ENCODE data around the gene KIF16B. TPM values are rescaled to one million over a fixed set of nuclear protein-coding genes. Genes with fewer than 3 reads are reported as not detected.

The KIF16B gene
- total and polyA plus RNA-seq, 9 of the 15 experiments (the other 6 are each of a cell fraction or from before 2014, with no cell fraction given) = 1.00 to 10.6 (median 8.5) TPM

DNA sequence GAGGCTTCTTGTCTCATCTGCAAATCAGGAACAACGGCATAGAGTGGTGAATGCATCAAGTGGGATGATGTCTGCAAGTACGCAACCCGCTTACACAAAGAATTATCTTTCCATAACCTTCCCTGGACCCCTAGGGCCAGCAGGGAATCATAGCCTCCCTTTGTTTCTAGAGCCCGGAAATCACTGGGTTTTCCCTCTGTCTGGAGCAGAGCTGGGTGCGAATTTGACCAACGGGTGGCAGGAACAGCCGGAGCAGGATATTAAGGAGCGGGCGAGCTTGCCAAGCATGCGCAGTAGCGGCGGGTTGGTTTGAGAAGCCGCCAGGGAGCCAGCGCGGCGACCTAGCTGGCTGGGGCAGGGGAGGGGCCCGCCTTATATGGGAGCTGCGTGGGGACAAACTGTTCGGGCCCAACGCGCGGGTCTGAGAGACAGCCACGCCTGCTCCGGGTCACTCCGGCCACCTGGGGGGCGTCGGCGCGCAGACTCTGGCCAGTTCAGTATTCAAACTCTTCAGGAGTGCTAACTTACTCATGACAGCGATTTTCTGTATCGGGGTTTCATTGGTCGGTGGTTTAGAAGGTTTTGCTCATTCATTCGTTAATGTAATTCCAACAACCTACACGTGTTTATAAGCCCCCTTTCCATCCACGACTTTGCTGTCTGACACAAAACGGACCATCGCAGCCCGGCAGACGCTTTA lies 1.6 kb upstream of the KIF16B start (continued):
- TF ChIP-seq NRF1 (conservative IDR thresholded peaks at IDR 0.05 in 1 of 2, IDR thresholded peaks at IDR 0.05 in 1 of 2) (peak; percentile 91 to 93), PHB2 (IDR thresholded peaks at IDR 0.05; ENCODE audit: low read depth) (no peak), BRD4 (IDR thresholded peaks at IDR 0.05) (no peak), NFIC (IDR thresholded peaks at IDR 0.05) (0 out of 2 replicates have a peak, but pooled peaks have one; percentile 23), MAFF (IDR thresholded peaks at IDR 0.05; ENCODE audit: low read length) (no peak), ZNF589 (CRISPR knock-in tag; IDR thresholded peaks at IDR 0.05; ENCODE audit: low read depth) (no peak), CHCHD3 (CRISPR knock-in tag; IDR thresholded peaks at IDR 0.05) (no peak), EP400 (IDR thresholded peaks at IDR 0.05) (peak; percentile 67), ETV5 (CRISPR knock-in tag; IDR thresholded peaks at IDR 0.05; ENCODE audit: low read depth) (no peak), ETS2 (tag; IDR thresholded peaks at IDR 0.05; ENCODE audit: borderline replicate concordance, poor library complexity, severe bottlenecking) (no peak), HLTF (IDR thresholded peaks at IDR 0.05) (no peak), THRAP3 (IDR thresholded peaks at IDR 0.05; ENCODE audit: borderline replicate concordance) (no peak), ATF1 (CRISPR knock-in tag; IDR thresholded peaks at IDR 0.05) (no peak), ATF1 (tag; IDR thresholded peaks at IDR 0.05) (peak; percentile 31; the same call in 1 of the 2 replicates)
- TF ChIP-seq, protein P1, sequence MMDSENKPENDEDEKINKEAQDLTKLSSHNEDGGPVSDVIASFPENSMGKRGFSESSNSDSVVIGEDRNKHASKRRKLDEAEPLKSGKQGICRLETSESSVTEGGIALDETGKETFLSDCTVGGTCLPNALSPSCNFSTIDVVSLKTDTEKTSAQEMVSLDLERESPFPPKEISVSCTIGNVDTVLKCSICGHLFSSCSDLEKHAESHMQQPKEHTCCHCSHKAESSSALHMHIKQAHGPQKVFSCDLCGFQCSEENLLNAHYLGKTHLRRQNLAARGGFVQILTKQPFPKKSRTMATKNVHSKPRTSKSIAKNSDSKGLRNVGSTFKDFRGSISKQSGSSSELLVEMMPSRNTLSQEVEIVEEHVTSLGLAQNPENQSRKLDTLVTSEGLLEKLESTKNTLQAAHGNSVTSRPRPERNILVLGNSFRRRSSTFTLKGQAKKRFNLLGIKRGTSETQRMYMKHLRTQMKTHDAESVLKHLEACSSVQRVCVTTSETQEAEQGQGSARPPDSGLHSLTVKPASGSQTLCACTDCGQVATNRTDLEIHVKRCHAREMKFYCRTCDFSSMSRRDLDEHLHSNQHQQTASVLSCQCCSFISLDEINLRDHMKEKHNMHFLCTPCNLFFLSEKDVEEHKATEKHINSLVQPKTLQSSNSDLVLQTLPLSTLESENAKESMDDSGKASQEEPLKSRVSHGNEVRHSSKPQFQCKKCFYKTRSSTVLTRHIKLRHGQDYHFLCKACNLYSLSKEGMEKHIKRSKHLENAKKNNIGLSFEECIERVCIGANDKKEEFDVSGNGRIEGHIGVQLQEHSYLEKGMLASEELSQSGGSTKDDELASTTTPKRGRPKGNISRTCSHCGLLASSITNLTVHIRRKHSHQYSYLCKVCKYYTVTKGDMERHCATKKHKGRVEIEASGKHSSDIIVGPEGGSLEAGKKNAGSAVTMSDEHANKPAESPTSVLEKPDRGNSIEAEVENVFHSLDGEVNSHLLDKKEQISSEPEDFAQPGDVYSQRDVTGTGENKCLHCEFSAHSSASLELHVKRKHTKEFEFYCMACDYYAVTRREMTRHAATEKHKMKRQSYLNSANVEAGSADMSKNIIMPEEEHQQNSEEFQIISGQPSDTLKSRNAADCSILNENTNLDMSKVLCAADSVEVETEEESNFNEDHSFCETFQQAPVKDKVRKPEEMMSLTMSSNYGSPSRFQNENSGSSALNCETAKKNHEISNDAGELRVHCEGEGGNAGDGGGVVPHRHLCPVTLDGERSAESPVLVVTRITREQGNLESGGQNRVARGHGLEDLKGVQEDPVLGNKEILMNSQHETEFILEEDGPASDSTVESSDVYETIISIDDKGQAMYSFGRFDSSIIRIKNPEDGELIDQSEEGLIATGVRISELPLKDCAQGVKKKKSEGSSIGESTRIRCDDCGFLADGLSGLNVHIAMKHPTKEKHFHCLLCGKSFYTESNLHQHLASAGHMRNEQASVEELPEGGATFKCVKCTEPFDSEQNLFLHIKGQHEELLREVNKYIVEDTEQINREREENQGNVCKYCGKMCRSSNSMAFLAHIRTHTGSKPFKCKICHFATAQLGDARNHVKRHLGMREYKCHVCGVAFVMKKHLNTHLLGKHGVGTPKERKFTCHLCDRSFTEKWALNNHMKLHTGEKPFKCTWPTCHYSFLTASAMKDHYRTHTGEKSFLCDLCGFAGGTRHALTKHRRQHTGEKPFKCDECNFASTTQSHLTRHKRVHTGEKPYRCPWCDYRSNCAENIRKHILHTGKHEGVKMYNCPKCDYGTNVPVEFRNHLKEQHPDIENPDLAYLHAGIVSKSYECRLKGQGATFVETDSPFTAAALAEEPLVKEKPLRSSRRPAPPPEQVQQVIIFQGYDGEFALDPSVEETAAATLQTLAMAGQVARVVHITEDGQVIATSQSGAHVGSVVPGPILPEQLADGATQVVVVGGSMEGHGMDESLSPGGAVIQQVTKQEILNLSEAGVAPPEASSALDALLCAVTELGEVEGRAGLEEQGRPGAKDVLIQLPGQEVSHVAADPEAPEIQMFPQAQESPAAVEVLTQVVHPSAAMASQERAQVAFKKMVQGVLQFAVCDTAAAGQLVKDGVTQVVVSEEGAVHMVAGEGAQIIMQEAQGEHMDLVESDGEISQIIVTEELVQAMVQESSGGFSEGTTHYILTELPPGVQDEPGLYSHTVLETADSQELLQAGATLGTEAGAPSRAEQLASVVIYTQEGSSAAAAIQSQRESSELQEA (IDR thresholded peaks at IDR 0.05; ENCODE audit: low read depth) = peak; percentile 91
- TF ChIP-seq, protein P2, sequence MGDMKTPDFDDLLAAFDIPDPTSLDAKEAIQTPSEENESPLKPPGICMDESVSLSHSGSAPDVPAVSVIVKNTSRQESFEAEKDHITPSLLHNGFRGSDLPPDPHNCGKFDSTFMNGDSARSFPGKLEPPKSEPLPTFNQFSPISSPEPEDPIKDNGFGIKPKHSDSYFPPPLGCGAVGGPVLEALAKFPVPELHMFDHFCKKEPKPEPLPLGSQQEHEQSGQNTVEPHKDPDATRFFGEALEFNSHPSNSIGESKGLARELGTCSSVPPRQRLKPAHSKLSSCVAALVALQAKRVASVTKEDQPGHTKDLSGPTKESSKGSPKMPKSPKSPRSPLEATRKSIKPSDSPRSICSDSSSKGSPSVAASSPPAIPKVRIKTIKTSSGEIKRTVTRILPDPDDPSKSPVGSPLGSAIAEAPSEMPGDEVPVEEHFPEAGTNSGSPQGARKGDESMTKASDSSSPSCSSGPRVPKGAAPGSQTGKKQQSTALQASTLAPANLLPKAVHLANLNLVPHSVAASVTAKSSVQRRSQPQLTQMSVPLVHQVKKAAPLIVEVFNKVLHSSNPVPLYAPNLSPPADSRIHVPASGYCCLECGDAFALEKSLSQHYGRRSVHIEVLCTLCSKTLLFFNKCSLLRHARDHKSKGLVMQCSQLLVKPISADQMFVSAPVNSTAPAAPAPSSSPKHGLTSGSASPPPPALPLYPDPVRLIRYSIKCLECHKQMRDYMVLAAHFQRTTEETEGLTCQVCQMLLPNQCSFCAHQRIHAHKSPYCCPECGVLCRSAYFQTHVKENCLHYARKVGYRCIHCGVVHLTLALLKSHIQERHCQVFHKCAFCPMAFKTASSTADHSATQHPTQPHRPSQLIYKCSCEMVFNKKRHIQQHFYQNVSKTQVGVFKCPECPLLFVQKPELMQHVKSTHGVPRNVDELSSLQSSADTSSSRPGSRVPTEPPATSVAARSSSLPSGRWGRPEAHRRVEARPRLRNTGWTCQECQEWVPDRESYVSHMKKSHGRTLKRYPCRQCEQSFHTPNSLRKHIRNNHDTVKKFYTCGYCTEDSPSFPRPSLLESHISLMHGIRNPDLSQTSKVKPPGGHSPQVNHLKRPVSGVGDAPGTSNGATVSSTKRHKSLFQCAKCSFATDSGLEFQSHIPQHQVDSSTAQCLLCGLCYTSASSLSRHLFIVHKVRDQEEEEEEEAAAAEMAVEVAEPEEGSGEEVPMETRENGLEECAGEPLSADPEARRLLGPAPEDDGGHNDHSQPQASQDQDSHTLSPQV (IDR thresholded peaks at IDR 0.05) = 0 out of 2 replicates have a peak, but pooled peaks have one; percentile 31
